Keratinocyte (primary cell): ENCODE data around the gene PAX2. TPM values are rescaled to one million over a fixed set of nuclear protein-coding genes. Genes with fewer than 3 reads are reported as not detected.

Experiments
- DNase-seq: peaks from one replicate; pipeline ENCODE4 v3.0.0-alpha.2; 2011; ENCODE audit warnings: low read depth, missing footprints, low spot score
- FAIRE-seq: peaks from 2 replicates; lab custom pipeline; 2011; peaks lifted over from hg19 to GRCh38; lab: Jason Lieb, UNC
- H2AFZ ChIP-seq: 2 replicates; pipeline ENCODE4 v1.6.0; 2012; ENCODE audit warnings: low read length, control low read depth, inconsistent platforms; ENCODE audit not compliant: control insufficient read depth
- H3K27ac ChIP-seq: 2 replicates; pipeline ENCODE4 v1.5.1; 2011; ENCODE audit warnings: low read length; ENCODE audit not compliant: control insufficient read depth, insufficient read depth
- H3K27me3 ChIP-seq: 3 replicates; pipeline ENCODE4 v1.6.0; 2011; ENCODE audit warnings: low read length; ENCODE audit not compliant: control insufficient read depth, insufficient read depth; ENCODE audit errors: extremely low read depth
- H3K36me3 ChIP-seq, 2 experiments: 2 replicates in 1 of 2; 3 replicates in 1 of 2; pipeline ENCODE4 v1.5.1; 2011; ENCODE audit warnings: low read length in 2 of 2, mild to moderate bottlenecking in 1 of 2; ENCODE audit not compliant: control insufficient read depth in 2 of 2, insufficient read depth in 2 of 2; ENCODE audit errors: extremely low read depth in 1 of 2
- H3K4me1 ChIP-seq: 3 replicates; pipeline ENCODE4 v1.5.1; 2011; ENCODE audit warnings: low read length; ENCODE audit not compliant: control insufficient read depth, insufficient read depth; ENCODE audit errors: extremely low read depth
- H3K4me2 ChIP-seq: 3 replicates; pipeline ENCODE4 v1.6.0; 2011; ENCODE audit warnings: low read depth, low read length; ENCODE audit not compliant: control insufficient read depth, insufficient read depth; ENCODE audit errors: extremely low read depth
- H3K4me3 ChIP-seq, 3 experiments: fragments of 200-600 bp in 1 of 3; sonication (generic) in 1 of 3; 2 replicates in 2 of 3; 3 replicates in 1 of 3; pipeline ENCODE4 v1.5.1; 2011 to 2016; ENCODE audit warnings: low read length in 3 of 3, mild to moderate bottlenecking in 3 of 3, control low read depth in 2 of 3, inconsistent platforms in 1 of 3, low read depth in 1 of 3, mixed read lengths in 1 of 3, mixed run types in 1 of 3, moderate library complexity in 1 of 3; ENCODE audit not compliant: control insufficient read depth in 2 of 3, insufficient read depth in 2 of 3; ENCODE audit errors: extremely low read depth in 1 of 3
- H3K79me2 ChIP-seq: 2 replicates; pipeline ENCODE4 v1.6.0; 2012; ENCODE audit warnings: low read length; ENCODE audit not compliant: control insufficient read depth, insufficient read depth
- H3K9ac ChIP-seq: 3 replicates; pipeline ENCODE4 v1.6.0; 2011; ENCODE audit warnings: low read length; ENCODE audit not compliant: control insufficient read depth, insufficient read depth; ENCODE audit errors: extremely low read depth
- H3K9me1 ChIP-seq: 3 replicates; pipeline ENCODE4 v1.6.0; 2011; ENCODE audit warnings: low read length; ENCODE audit not compliant: control insufficient read depth, insufficient read depth; ENCODE audit errors: extremely low read depth
- H3K9me3 ChIP-seq: 2 replicates; pipeline ENCODE4 v1.5.1; 2012; ENCODE audit warnings: low read depth, low read length; ENCODE audit not compliant: control insufficient read depth
- H4K20me1 ChIP-seq: 3 replicates; pipeline ENCODE4 v1.6.0; 2011; ENCODE audit warnings: low read length; ENCODE audit not compliant: control insufficient read depth, insufficient read depth; ENCODE audit errors: extremely low read depth
- EZH2 ChIP-seq: IDR thresholded peaks from one replicate; pipeline ENCODE4 v1.6.1; 2012; ENCODE audit warnings: inconsistent platforms, mild to moderate bottlenecking, low read length, moderate library complexity
- dilution Hi-C: fragments of 300-500 bp; cut with MboI; formaldehyde crosslinking; loops from one replicate; pipeline ENCODE4 v1.7.0; 2020; ENCODE audit warnings: low sequenced_read_pairs; ENCODE audit not compliant: extremely low pct_ligation_motif_present
- polyA plus RNA-seq, 5 experiments: library from polyadenylated mRNA; depleted of rRNA in 3 of 5; stranded (reverse) in 3 of 5; stranded (forward) in 1 of 5; unstranded in 1 of 5; fragments of >200 nt; gene quantifications; 1 replicate in 1 of 5; 2 replicates in 3 of 5; 3 replicates in 1 of 5; pipeline versions ENCODE4 v1.2.1 to v1.2.3, GENCODE V29; 2011 to 2012; ENCODE audit warnings: missing spikeins in 2 of 5, low read depth in 1 of 5, low replicate concordance in 1 of 5
- TF ChIP-seq, protein P1 (sequence below), 3 experiments: IDR thresholded peaks in 1 of 3; conservative IDR thresholded peaks in 1 of 3; optimal IDR thresholded peaks in 1 of 3; 2 replicates in 2 of 3; 3 replicates in 1 of 3; pipeline versions ENCODE3 to v1.5.1; 2011; ENCODE audit warnings: low read length in 3 of 3, mild to moderate bottlenecking in 3 of 3, moderate library complexity in 2 of 3, control low read depth in 1 of 3, inconsistent platforms in 1 of 3; ENCODE audit not compliant: insufficient read depth in 2 of 3; ENCODE audit errors: extremely low read depth in 1 of 3

PAX2 gene
- polyA plus RNA-seq, 1 donor (not counting 4 experiments of a cell fraction or from before 2014, with no cell fraction given) = not detected

DNA sequence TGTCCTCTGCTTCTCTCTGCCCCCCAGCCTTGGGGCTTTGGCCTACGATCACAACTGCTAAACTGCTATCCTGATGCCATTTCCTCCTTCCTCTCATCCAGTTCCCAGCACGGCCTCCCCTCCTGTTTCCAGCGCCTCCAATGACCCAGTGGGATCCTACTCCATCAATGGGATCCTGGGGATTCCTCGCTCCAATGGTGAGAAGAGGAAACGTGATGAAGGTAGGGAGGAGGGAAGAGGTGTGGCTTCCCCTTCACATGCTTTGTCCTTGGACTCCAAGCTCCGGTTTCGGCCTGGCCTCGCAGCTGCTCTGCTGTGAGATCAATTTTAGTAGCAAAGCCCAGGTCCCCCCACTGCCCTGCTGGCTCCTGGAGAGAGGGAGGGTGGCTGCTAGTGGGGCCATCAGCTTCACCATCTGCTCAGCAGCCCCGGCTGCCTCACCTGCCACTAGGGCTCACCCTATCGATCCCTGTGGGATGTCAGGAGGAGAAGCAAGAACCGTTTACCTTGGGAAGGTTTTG lies 35.8 kb downstream of the PAX2 start:
- Histone ChIP-seq H2AFZ (no peak overlapping the region), H3K9me3 (no peaks in the 10 kb centered on the region), H3K79me2 (no peaks in the 10 kb centered on the region), H3K27me3 (peaks cover 38% of the 10 kb centered on the region), H3K9me1 (no peaks in the 10 kb centered on the region), H4K20me1 (no peaks in the 10 kb centered on the region), H3K9ac (no peak overlapping the region), H3K4me3 (no peak overlapping the region), H3K36me3 (no peaks in the 10 kb centered on the region), H3K4me1 (no peaks in the 10 kb centered on the region), H3K4me2 (no peak overlapping the region), H3K27ac (no peak overlapping the region)
- TF ChIP-seq EZH2 = no peak
- TF ChIP-seq, protein P1, sequence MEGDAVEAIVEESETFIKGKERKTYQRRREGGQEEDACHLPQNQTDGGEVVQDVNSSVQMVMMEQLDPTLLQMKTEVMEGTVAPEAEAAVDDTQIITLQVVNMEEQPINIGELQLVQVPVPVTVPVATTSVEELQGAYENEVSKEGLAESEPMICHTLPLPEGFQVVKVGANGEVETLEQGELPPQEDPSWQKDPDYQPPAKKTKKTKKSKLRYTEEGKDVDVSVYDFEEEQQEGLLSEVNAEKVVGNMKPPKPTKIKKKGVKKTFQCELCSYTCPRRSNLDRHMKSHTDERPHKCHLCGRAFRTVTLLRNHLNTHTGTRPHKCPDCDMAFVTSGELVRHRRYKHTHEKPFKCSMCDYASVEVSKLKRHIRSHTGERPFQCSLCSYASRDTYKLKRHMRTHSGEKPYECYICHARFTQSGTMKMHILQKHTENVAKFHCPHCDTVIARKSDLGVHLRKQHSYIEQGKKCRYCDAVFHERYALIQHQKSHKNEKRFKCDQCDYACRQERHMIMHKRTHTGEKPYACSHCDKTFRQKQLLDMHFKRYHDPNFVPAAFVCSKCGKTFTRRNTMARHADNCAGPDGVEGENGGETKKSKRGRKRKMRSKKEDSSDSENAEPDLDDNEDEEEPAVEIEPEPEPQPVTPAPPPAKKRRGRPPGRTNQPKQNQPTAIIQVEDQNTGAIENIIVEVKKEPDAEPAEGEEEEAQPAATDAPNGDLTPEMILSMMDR (optimal IDR thresholded peaks at IDR 0.05 in 1 of 3, IDR thresholded peaks at IDR 0.05 in 1 of 3, conservative IDR thresholded peaks at IDR 0.05 in 1 of 3; ENCODE audit: extremely low read depth in 1 of 3, insufficient read depth in 2 of 3, low read length in 3 of 3) = no peak
- FAIRE-seq = no peak
- no peak for DNase-seq
- dilution Hi-C loops = no loop called here

DNA sequence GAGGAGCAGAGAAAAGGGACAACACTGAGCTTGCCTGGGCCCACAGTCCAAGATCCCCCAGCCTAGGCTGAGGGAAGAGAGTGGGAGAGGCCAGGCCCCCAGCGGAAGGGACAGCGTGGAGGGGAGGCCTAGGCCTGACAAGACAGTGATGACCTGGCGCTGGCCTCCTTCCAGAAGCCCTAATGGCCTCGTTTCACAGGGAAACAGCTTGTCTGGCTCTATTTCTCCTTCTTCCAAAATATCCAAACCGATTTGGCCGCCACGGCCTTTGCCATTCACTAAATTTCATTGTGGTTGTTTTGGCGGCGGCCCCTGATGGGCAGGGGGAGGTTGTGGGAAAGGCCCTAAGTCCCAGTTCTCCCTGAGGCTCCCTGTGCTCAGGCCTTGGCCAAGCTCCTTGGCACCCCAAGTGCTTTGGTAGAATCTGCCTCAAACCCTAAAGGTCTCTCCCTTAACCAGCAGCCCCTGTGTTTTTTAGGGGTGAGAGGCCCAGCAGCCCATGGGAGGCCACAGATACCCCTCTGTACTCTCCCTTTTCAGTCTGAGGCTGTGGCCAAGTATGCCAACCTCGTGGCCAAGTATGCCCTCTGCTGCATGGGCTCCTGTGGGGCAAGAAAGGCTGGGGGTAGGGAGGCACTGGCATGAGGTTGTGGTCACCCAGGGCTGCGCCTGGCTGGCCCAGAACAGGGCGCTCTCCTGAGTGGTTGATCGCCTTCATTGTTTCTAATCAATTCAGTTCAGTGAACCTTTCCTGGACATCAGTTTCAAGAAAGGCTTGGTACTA lies 37.3 kb downstream of the PAX2 start:
- Histone ChIP-seq H3K4me3 (no peak overlapping the region), H3K4me1 (no peaks in the 10 kb centered on the region), H2AFZ (no peak overlapping the region), H3K36me3 (no peaks in the 10 kb centered on the region), H3K79me2 (no peaks in the 10 kb centered on the region), H3K9ac (no peak overlapping the region), H3K27me3 (peaks cover 33% of the 10 kb centered on the region), H3K9me3 (no peaks in the 10 kb centered on the region), H3K27ac (no peak overlapping the region), H3K9me1 (no peaks in the 10 kb centered on the region), H3K4me2 (no peak overlapping the region), H4K20me1 (no peaks in the 10 kb centered on the region)
- dilution Hi-C loops = no loop called here
- FAIRE-seq (no peak), DNase-seq (no peak)
- TF ChIP-seq EZH2 = no peak
- TF ChIP-seq, protein P1 (optimal IDR thresholded peaks at IDR 0.05 in 1 of 3, IDR thresholded peaks at IDR 0.05 in 1 of 3, conservative IDR thresholded peaks at IDR 0.05 in 1 of 3; ENCODE audit: extremely low read depth in 1 of 3, insufficient read depth in 2 of 3, low read length in 3 of 3) = no peak
